Myometrial cell (primary cell): ENCODE results near the gene TMUB2. TPM values are rescaled to one million over a fixed set of nuclear protein-coding genes. Genes with fewer than 3 reads are reported as not detected.

Source experiments
- total RNA-seq: library from RNA; depleted of rRNA; stranded (reverse); fragments of >200 nt; gene quantifications from 2 replicates; pipeline ENCODE4 v1.2.3, GENCODE V29; 2015

Gene TMUB2
- total RNA-seq, result 26.8 and 45.3 TPM in 2 replicates

DNA sequence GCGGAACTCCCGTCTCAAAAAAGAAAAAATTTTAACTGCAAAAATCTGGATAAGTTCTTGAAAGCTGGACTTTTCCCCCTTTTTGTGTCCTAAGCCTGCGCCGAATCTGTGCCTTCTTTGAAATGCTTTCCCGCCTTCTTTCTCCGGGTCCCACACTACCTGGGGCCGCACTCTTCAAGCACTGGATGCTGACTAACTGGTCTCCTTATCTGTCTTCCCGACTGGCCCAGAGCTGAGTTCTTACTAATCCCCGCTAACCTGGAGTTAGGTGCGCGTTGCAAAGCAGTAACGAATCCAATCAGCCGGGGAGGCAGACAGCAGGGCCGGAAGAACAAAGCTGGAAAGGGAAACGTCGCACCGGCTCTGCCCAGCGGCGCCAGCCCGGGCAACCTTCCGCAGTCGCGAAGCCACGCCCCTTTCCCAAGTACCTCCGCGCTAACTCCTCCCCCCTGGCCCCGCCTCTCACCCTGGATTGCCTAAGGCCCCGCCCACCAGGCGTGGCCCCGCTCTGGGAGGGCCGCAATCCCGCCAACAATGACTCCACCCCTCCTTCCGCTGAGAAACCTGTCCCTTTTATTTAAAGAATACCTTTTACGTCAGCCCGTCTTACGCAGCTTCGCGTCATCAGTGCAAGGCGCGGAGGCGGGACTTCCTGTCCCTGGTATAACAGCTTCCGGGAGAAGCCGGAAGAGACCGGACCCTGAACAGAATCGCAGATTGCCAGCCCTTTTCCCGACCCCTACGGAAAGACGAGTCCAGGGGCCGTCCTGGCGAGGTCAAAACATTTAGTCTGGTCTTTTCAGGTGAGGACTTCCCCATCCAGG is at the start of gene TMUB2:
Gene TMUB2, plus strand, starts transcription at position 666 of the 824 bp plus-strand sequence. CDS start 737 bp downstream, outside the sequence.

GRCh38 chr17:44170499-44171201 is 16.1 kb upstream of the TMUB2 start, which contains the start of gene ASB16:
ASB16 (plus strand) TSS chr17:44170704; CDS start chr17:44170790, 86 bp downstream.

GRCh38 chr17:44199553-44200477 is 13.0 kb downstream of the TMUB2 start, which contains the start of gene ATXN7L3:
ATXN7L3 (minus strand) TSS chr17:44199884; CDS start chr17:44198070, 1,814 bp downstream.

DNA sequence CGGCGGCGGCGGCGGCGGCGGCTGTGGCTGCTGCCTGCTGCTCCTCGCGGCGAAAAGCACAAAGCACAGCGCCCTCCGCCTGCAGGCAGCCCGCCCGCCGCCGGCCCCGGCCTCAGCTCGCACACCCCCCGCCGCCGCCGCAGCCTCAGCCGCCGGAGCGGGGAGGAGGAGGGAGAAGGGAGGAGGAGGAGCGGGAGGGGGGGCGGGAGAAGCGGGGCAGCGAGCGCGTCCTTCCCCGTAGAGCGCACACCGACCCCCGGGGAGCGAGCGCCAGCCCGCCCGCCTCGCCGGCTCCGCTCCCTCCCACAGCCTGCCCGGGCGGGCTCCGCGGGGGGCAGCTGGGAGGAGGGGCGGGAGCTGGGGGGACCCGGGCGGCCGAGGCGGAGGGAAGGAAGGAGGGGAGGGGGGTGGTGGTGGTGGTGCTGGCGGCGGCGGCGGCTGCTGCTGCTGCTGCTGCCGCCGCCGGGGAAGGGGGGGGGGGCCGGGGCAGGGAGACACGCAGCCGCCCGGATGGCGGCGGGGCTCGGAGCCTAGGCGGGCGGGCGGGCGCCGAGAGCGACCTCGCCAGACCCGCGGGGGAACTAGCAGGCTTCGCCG is 32.9 kb downstream of the TMUB2 start, which contains the start of gene UBTF:
Gene UBTF, minus strand, starts transcription at position 60 of the 597 bp plus-strand sequence. CDS start 1,446 bp downstream, outside the sequence.

Other genes starting within 250 kb of the TMUB2 start
- not detected in 2 replicates for gene PPY, start 244.5 kb upstream of the TMUB2 start, total RNA-seq
- gene PYY, start 233.0 kb upstream of the TMUB2 start, total RNA-seq, result not detected in 2 replicates
- gene NAGS, start 182.3 kb upstream of the TMUB2 start, total RNA-seq, result 10.1 and 10.8 TPM in 2 replicates
- 78.2 and 83.9 TPM in 2 replicates for gene TMEM101, start 172.0 kb upstream of the TMUB2 start, total RNA-seq
- 50.2 and 60.8 TPM in 2 replicates for gene LSM12, start 120.3 kb upstream of the TMUB2 start, total RNA-seq
- 44.8 and 57.4 TPM in 2 replicates for gene G6PC3, start 116.2 kb upstream of the TMUB2 start, total RNA-seq
- gene HDAC5, start 63.3 kb upstream of the TMUB2 start, total RNA-seq, result 28.0 and 38.5 TPM in 2 replicates
- 4.0 and 5.7 TPM in 2 replicates for gene HROB, start 45.0 kb upstream of the TMUB2 start, total RNA-seq
- not detected in 2 replicates for gene ASB16, start 16.3 kb upstream of the TMUB2 start, total RNA-seq
- gene ATXN7L3, start 12.9 kb downstream of the TMUB2 start, total RNA-seq, result 45.6 and 50.9 TPM in 2 replicates
- 30.6 and 35.4 TPM in 2 replicates for gene UBTF, start 32.7 kb downstream of the TMUB2 start, total RNA-seq
- not detected in 2 replicates for gene SLC4A1, start 81.2 kb downstream of the TMUB2 start, total RNA-seq
- gene RUNDC3A, start 121.6 kb downstream of the TMUB2 start, total RNA-seq, result not detected in 2 replicates
- 92.5 and 99.2 TPM in 2 replicates for gene SLC25A39, start 137.9 kb downstream of the TMUB2 start, total RNA-seq
- gene GRN, start 158.3 kb downstream of the TMUB2 start, total RNA-seq, result 220 and 254 TPM in 2 replicates
- 2.1 and 11.5 TPM in 2 replicates for gene FAM171A2, start 176.9 kb downstream of the TMUB2 start, total RNA-seq
- 0.86 TPM in 1 of 2 replicates, not detected in the other for gene ITGA2B, start 202.7 kb downstream of the TMUB2 start, total RNA-seq